HepG2 (cell line): ENCODE data around the gene USP28. TPM values are rescaled to one million over a fixed set of nuclear protein-coding genes. Genes with fewer than 3 reads are reported as not detected.

Experiments
- polyA plus RNA-seq, 8 experiments: library from polyadenylated mRNA; depleted of rRNA in 3 of 8; stranded (reverse) in 7 of 8; unstranded in 1 of 8; fragments of >200 nt; fragmentation: Illumina TruSeq in 4 of 8; extraction: Trizol in 4 of 8; gene quantifications; 2 replicates each; pipeline versions ENCODE4 v1.2.1 to v1.2.3, GENCODE V29; 2011 to 2016; ENCODE audit warnings: low read depth in 4 of 8, missing spikeins in 1 of 8, mixed read lengths in 1 of 8; ENCODE audit not compliant: insufficient read depth in 1 of 8
- small RNA-seq, 3 experiments: library from RNA; depleted of rRNA; stranded (forward); fragments of <200 nt; gene quantifications; one replicate each; pipeline ENCODE3, GENCODE V24; 2012; ENCODE audit warnings: low read depth in 2 of 3, low replicate concordance in 1 of 3; ENCODE audit not compliant: insufficient read length in 3 of 3, insufficient read depth in 2 of 3
- total RNA-seq, 5 experiments: library from RNA; depleted of rRNA; stranded (reverse); fragments of >200 nt; fragmentation: Illumina TruSeq; extraction: Trizol; gene quantifications; 2 replicates each; pipeline ENCODE4 v1.2.3, GENCODE V29; 2016; ENCODE audit warnings: low read depth in 1 of 5

The USP28 gene
- total and polyA plus RNA-seq, 2 of the 13 experiments (the other 11 are each of a cell fraction or from before 2014, with no cell fraction given), result 29.6 to 34.3 TPM

Small RNA genes within 50 kb of the gene (small RNA-seq; reads per million reads assigned to genes)
- gene LRRC37A13P, result 0 reads per million in 3 experiments
- 0 reads per million in 3 experiments for gene RNU6-1107P
- gene RPS29P19, result 0 reads per million in 3 experiments

Other genes with a start within 250 kb of the USP28 start
- gene TMPRSS5, start 169.3 kb downstream of the USP28 start, total RNA-seq (2016; rRNA removed; fragmentation: Illumina TruSeq; extraction: Trizol), result 0.40 TPM in 1 of 2 replicates, not detected in the other
- 0.65 and 0.96 TPM in 2 replicates for gene TMPRSS5, start 169.3 kb downstream of the USP28 start, polyA plus RNA-seq (2011; rRNA removed)
- gene ZW10, start 101.9 kb downstream of the USP28 start, total RNA-seq (2016; rRNA removed; fragmentation: Illumina TruSeq; extraction: Trizol), result 31.3 and 43.4 TPM in 2 replicates
- 5.1 and 5.8 TPM in 2 replicates for gene ZW10, start 101.9 kb downstream of the USP28 start, polyA plus RNA-seq (2011; rRNA removed)
- not detected in 2 replicates for gene CLDN25, start 95.8 kb downstream of the USP28 start, total RNA-seq (2016; rRNA removed; fragmentation: Illumina TruSeq; extraction: Trizol)
- gene CLDN25, start 95.8 kb downstream of the USP28 start, polyA plus RNA-seq (2011; rRNA removed), result not detected in 2 replicates
- gene HTR3B, start 29.2 kb upstream of the USP28 start, total RNA-seq (2016; rRNA removed; fragmentation: Illumina TruSeq; extraction: Trizol), result 1.7 and 2.2 TPM in 2 replicates
- gene HTR3B, start 29.2 kb upstream of the USP28 start, polyA plus RNA-seq (2011; rRNA removed), result 0.05 and 0.09 TPM in 2 replicates
- gene HTR3A, start 99.5 kb upstream of the USP28 start, total RNA-seq (2016; rRNA removed; fragmentation: Illumina TruSeq; extraction: Trizol), result not detected in 2 replicates
- not detected in 2 replicates for gene HTR3A, start 99.5 kb upstream of the USP28 start, polyA plus RNA-seq (2011; rRNA removed)
- gene ZBTB16, start 184.1 kb upstream of the USP28 start, total RNA-seq (2016; rRNA removed; fragmentation: Illumina TruSeq; extraction: Trizol), result not detected in 2 replicates
- gene ZBTB16, start 184.1 kb upstream of the USP28 start, polyA plus RNA-seq (2011; rRNA removed), result not detected in 2 replicates